ENCODE data around the gene CCDC74A.
"Not testable (repeated sequence)": the region's sequence is repeated elsewhere in the genome, so short reads cannot be mapped to it uniquely, and the experiment has no call there.

CCDC74A gene

GRCh38 chr2:131529864-131530445, 2.3 kb downstream of the CCDC74A start:
- not testable (repeated sequence) for DNase-seq (ENCODE audit: low read depth)

GRCh38 chr2:131530626-131531344, 3.1 kb downstream of the CCDC74A start:
- DNase-seq (ENCODE audit: low read depth), result not testable (repeated sequence)

GRCh38 chr2:131531547-131532185, 4.0 kb downstream of the CCDC74A start:
- DNase-seq (ENCODE audit: low read depth), result not testable (repeated sequence)

GRCh38 chr2:131532723-131533608, 5.3 kb downstream of the CCDC74A start:
- DNase-seq (ENCODE audit: low read depth), result not testable (repeated sequence)

GRCh38 chr2:131533609-131534316, 6.1 kb downstream of the CCDC74A start:
- not testable (repeated sequence) for DNase-seq (ENCODE audit: low read depth)

- not testable (repeated sequence) for DNase-seq (ENCODE audit: low read depth)
Measured at GRCh38 chr2:131534317-131534672, 6.6 kb downstream of the CCDC74A start.

GRCh38 chr2:131534965-131535364, 7.3 kb downstream of the CCDC74A start:
- not testable (repeated sequence) for DNase-seq (ENCODE audit: low read depth)

GRCh38 chr2:131535526-131535925, 7.8 kb downstream of the CCDC74A start:
- no peak for DNase-seq (ENCODE audit: low read depth)

GRCh38 chr2:131535951-131536826, 8.5 kb downstream of the CCDC74A start:
- not testable (repeated sequence) for DNase-seq (ENCODE audit: low read depth)

GRCh38 chr2:131536841-131537240, 9.2 kb downstream of the CCDC74A start:
- DNase-seq (ENCODE audit: low read depth), result not testable (repeated sequence)

GRCh38 chr2:131538856-131539255, 11.2 kb downstream of the CCDC74A start:
- DNase-seq (ENCODE audit: low read depth), result not testable (repeated sequence)

- no peak for DNase-seq (ENCODE audit: low read depth)
Measured at GRCh38 chr2:131542438-131543384, 15.0 kb downstream of the CCDC74A start.

- no peak for DNase-seq (ENCODE audit: low read depth)
Measured at GRCh38 chr2:131543385-131543891, 15.8 kb downstream of the CCDC74A start.

GRCh38 chr2:131544006-131544812, 16.5 kb downstream of the CCDC74A start:
- not testable (repeated sequence) for DNase-seq (ENCODE audit: low read depth)

- not testable (repeated sequence) for DNase-seq (ENCODE audit: low read depth)
Measured at GRCh38 chr2:131544813-131545165, 17.1 kb downstream of the CCDC74A start.

- no peak for DNase-seq (ENCODE audit: low read depth)
Measured at GRCh38 chr2:131552871-131553270, 25.2 kb downstream of the CCDC74A start.

- DNase-seq (ENCODE audit: low read depth), result no peak
Measured at GRCh38 chr2:131556998-131557397, 29.3 kb downstream of the CCDC74A start.

GRCh38 chr2:131557558-131558321, 30.1 kb downstream of the CCDC74A start:
- no peak for DNase-seq (ENCODE audit: low read depth)
